Sigmoid colon (tissue), 3 donors: ENCODE measurements around the gene LRIT2.

ENCODE experiments used
- CTCF ChIP-seq, 4 experiments: fragments of 450-650 bp in 3 of 4; fragments of 200-600 bp in 1 of 4; IDR thresholded peaks; one replicate each; pipeline ENCODE4 v1.5.1; 2016 to 2019; ENCODE audit warnings: antibody characterized with exemption in 4 of 4, mild to moderate bottlenecking in 3 of 4, moderate library complexity in 2 of 4
- POLR2A ChIP-seq, 2 donors: fragments of 450-650 bp; IDR thresholded peaks; one replicate each; pipeline ENCODE4 v1.6.1; 2016; ENCODE audit warnings: antibody characterized with exemption in 2 of 2, mild to moderate bottlenecking in 2 of 2, moderate library complexity in 2 of 2

GRCh38 chr10:84241185-84241790, 15.9 kb upstream of the LRIT2 start, which contains the start of gene LRIT1:
- TF ChIP-seq CTCF (IDR thresholded peaks at IDR 0.05) (no peak), POLR2A (IDR thresholded peaks at IDR 0.05) (no peak)
